GM12865 (cell line): Measurements from ENCODE around the gene MBNL1.

Experiments used
- DNase-seq: peaks from one replicate; pipeline ENCODE4 v3.0.0; 2010; ENCODE audit warnings: low read depth
- H3K4me3 ChIP-seq: 2 replicates; pipeline ENCODE4 v1.5.1; 2011; ENCODE audit warnings: mild to moderate bottlenecking, low read depth, low read length, control low read depth
- TF ChIP-seq, protein P1 (sequence below): IDR thresholded peaks from 2 replicates; pipeline ENCODE4 v1.5.1; 2011; ENCODE audit warnings: low read length, control low read depth, low read depth, inconsistent platforms; ENCODE audit not compliant: insufficient read depth; ENCODE audit errors: missing control alignments

MBNL1 gene

GRCh38 chr3:152327203-152327602, 58.5 kb downstream of the MBNL1 start:
- no peak for DNase-seq
- TF ChIP-seq, protein P1, sequence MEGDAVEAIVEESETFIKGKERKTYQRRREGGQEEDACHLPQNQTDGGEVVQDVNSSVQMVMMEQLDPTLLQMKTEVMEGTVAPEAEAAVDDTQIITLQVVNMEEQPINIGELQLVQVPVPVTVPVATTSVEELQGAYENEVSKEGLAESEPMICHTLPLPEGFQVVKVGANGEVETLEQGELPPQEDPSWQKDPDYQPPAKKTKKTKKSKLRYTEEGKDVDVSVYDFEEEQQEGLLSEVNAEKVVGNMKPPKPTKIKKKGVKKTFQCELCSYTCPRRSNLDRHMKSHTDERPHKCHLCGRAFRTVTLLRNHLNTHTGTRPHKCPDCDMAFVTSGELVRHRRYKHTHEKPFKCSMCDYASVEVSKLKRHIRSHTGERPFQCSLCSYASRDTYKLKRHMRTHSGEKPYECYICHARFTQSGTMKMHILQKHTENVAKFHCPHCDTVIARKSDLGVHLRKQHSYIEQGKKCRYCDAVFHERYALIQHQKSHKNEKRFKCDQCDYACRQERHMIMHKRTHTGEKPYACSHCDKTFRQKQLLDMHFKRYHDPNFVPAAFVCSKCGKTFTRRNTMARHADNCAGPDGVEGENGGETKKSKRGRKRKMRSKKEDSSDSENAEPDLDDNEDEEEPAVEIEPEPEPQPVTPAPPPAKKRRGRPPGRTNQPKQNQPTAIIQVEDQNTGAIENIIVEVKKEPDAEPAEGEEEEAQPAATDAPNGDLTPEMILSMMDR, result no peak
- no peak overlapping the region for H3K4me3 ChIP-seq

GRCh38 chr3:152328841-152329240, 60.1 kb downstream of the MBNL1 start:
- DNase-seq, result no peak
- TF ChIP-seq, protein P1, result no peak
- no peak overlapping the region for H3K4me3 ChIP-seq

GRCh38 chr3:152330559-152330958, 61.8 kb downstream of the MBNL1 start:
- H3K4me3 ChIP-seq, result no peak overlapping the region
- TF ChIP-seq, protein P1, result no peak

GRCh38 chr3:152331018-152331541, 62.4 kb downstream of the MBNL1 start:
- H3K4me3 ChIP-seq, result no peak overlapping the region
- TF ChIP-seq, protein P1, result no peak
- no peak for DNase-seq

More at GRCh38 chr3:152330559-152330958, 61.8 kb downstream of the MBNL1 start:
- DNase-seq, result no peak

DNA sequence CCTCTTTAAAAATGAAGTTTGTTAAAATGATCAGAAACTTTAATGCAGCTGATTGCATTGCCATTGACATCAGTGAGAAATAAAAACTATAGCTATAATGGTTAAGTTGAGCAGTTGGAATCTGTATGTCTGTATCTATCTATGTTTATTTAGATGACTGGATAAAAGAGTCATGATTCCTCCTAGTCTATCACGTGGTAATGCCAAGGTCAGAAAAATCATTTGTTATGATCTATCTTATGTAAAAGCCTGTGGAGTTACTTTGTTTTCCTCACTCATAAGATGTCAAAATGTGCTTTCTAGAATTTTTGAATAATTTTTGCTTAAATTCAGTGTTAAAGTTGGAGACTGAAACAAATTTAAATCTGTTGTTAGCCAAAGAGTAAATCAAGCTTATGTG, 63.3 kb downstream of the MBNL1 start:
- H3K4me3 ChIP-seq, result no peak overlapping the region
- no peak for DNase-seq
- TF ChIP-seq, protein P1, result no peak

GRCh38 chr3:152333928-152334327, 65.2 kb downstream of the MBNL1 start:
- TF ChIP-seq, protein P1, result no peak
- H3K4me3 ChIP-seq, result no peak overlapping the region

GRCh38 chr3:152334761-152335160, 66.0 kb downstream of the MBNL1 start:
- TF ChIP-seq, protein P1, result no peak
- no peak overlapping the region for H3K4me3 ChIP-seq
- DNase-seq, result no peak

More at GRCh38 chr3:152333928-152334327, 65.2 kb downstream of the MBNL1 start:
- no peak for DNase-seq
